ENCODE results near the gene TMEM185A. TPM values are rescaled to one million over a fixed set of nuclear protein-coding genes. Genes with fewer than 3 reads are reported as not detected.
"Not testable (repeated sequence)": the region's sequence is repeated elsewhere in the genome, so short reads cannot be mapped to it uniquely, and the experiment has no call there.

The TMEM185A gene
- polyA plus RNA-seq, 1 experiment: 20.6 TPM

GRCh38 chrX:149618871-149619270 lies 12.7 kb downstream of the TMEM185A start:
- Histone ChIP-seq H3K27me3 (ENCODE audit: control insufficient read depth, insufficient read depth, low read length) (no peaks in the 10 kb centered on the region), H3K36me3 (ENCODE audit: control insufficient read depth, insufficient read depth, low read length) (no peaks in the 10 kb centered on the region), H3K4me3 (ENCODE audit: low read depth, low read length) (no peak overlapping the region)
- ChIA-PET POLR2A (no interaction called here), CTCF (no interaction called here)
- no peak for TF ChIP-seq CTCF (IDR thresholded peaks at IDR 0.05; ENCODE audit: insufficient read depth, low read depth, low read length)
- DNase-seq (ENCODE audit: low read depth): no peak

GRCh38 chrX:149611623-149612175 lies 19.9 kb downstream of the TMEM185A start:
- H3K27me3 ChIP-seq (ENCODE audit: control insufficient read depth, insufficient read depth, low read length): no peaks in the 10 kb centered on the region
- ChIA-PET POLR2A (no interaction called here), CTCF (no interaction called here)
- no peak overlapping the region for H3K4me3 ChIP-seq (ENCODE audit: low read depth, low read length)
- no peak for TF ChIP-seq CTCF (IDR thresholded peaks at IDR 0.05; ENCODE audit: insufficient read depth, low read depth, low read length)
- no peak for DNase-seq (ENCODE audit: low read depth)
- no peaks in the 10 kb centered on the region; the same call in 1 of the 2 replicates for H3K36me3 ChIP-seq (ENCODE audit: control insufficient read depth, insufficient read depth, low read length)

GRCh38 chrX:149610511-149610910 lies 21.1 kb downstream of the TMEM185A start:
- no peak overlapping the region for H3K4me3 ChIP-seq (ENCODE audit: low read depth, low read length)
- H3K27me3 ChIP-seq (ENCODE audit: control insufficient read depth, insufficient read depth, low read length): no peaks in the 10 kb centered on the region
- CTCF ChIA-PET: no interaction called here
- no peak for DNase-seq (ENCODE audit: low read depth)
- POLR2A ChIA-PET: no interaction called here
- TF ChIP-seq CTCF (IDR thresholded peaks at IDR 0.05; ENCODE audit: insufficient read depth, low read depth, low read length): no peak
- H3K36me3 ChIP-seq (ENCODE audit: control insufficient read depth, insufficient read depth, low read length): no peaks in the 10 kb centered on the region; the same call in 1 of the 2 replicates

DNA sequence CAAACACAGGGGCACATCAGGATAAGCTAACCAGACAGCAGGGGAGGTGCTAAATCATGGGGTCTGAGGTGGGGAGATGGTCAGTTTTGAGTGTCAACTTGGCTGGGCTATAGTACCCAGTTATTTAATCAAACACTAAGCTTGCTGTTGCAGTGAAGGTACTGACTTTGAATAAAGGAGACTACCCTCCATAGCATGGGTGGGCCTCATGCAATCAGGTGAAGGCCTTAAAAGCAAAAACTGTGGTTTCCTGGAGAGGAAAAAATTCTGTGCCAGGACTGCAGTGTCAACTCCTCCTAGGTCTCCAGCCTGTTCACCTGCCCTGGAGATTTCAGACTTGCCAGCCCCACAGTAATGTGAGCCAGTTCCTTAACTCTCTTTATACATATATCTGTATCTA lies 23.9 kb downstream of the TMEM185A start:
- TF ChIP-seq CTCF (IDR thresholded peaks at IDR 0.05; ENCODE audit: insufficient read depth, low read depth, low read length): no peak
- ChIA-PET POLR2A (no interaction called here), CTCF (no interaction called here)
- no peaks in the 10 kb centered on the region; the same call in 1 of the 2 replicates for H3K36me3 ChIP-seq (ENCODE audit: control insufficient read depth, insufficient read depth, low read length)
- no peaks in the 10 kb centered on the region for H3K27me3 ChIP-seq (ENCODE audit: control insufficient read depth, insufficient read depth, low read length)
- DNase-seq (ENCODE audit: low read depth): no peak
- H3K4me3 ChIP-seq (ENCODE audit: low read depth, low read length): no peak overlapping the region

DNA sequence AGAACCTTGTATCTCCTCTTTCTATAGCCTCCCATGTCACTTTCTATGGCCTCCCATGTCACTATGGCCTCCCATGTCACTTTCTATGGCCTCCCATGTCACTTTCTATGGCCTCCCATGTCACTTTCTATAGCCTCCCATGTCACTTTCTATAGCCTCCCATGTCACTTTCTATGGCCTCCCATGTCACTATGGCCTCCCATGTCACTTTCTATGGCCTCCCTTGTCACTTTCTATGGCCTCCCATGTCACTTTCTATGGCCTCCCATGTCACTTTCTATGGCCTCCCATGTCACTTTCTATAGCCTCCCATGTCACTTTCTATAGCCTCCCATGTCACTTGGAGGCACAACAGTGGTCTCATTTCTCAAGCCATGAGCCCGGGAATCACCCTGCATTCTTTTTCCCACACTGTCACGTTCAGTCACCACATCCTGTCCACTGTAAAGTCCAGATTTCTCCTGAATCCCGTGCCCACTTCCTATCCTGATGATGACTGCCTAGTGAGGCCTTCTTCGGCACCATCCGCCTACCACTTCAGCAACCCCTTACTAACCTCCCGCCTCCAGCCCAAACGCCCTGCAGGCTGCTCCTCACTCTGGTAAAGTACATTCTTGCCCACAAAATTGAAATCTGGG lies 26.2 kb downstream of the TMEM185A start:
- H3K36me3 ChIP-seq (ENCODE audit: control insufficient read depth, insufficient read depth, low read length); POLR2A ChIA-PET; CTCF ChIA-PET; H3K4me3 ChIP-seq (ENCODE audit: low read depth, low read length); H3K27me3 ChIP-seq (ENCODE audit: control insufficient read depth, insufficient read depth, low read length); DNase-seq (ENCODE audit: low read depth): not testable (repeated sequence)

GRCh38 chrX:149598603-149599002 lies 33.0 kb downstream of the TMEM185A start:
- DNase-seq (ENCODE audit: low read depth); POLR2A ChIA-PET; CTCF ChIA-PET; H3K27me3 ChIP-seq (ENCODE audit: control insufficient read depth, insufficient read depth, low read length); H3K4me3 ChIP-seq (ENCODE audit: low read depth, low read length); H3K36me3 ChIP-seq (ENCODE audit: control insufficient read depth, insufficient read depth, low read length): not testable (repeated sequence)

- DNase-seq (ENCODE audit: low read depth); POLR2A ChIA-PET; CTCF ChIA-PET; H3K36me3 ChIP-seq (ENCODE audit: control insufficient read depth, insufficient read depth, low read length); H3K27me3 ChIP-seq (ENCODE audit: control insufficient read depth, insufficient read depth, low read length); H3K4me3 ChIP-seq (ENCODE audit: low read depth, low read length): not testable (repeated sequence)
Measured at GRCh38 chrX:149595943-149596342, 35.6 kb downstream of the TMEM185A start.

DNA sequence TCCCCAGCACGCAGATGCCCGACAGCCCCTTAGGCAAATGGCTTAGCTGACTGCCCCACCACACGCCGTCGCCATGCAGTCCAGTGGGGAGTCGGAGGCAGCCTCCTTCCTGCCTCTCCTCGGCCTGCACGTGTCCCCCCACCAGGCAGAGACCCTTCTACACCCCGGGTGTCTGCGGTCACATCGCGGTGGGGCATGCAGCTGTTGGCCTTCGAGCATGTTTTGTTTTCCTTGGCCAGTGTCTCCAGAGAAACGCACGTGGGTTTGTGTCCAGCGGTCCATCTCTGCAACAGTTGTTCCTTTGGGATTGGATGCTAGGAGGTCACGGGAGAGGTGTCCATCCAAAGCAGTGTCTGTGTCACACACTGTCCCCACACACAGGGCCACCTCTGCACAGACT lies 36.4 kb downstream of the TMEM185A start, which contains the start of gene HSFX2:
TSS of gene HSFX2 (minus strand) at position 101 of the 400 bp plus-strand sequence. CDS start 614 bp downstream, outside the sequence.
- H3K27me3 ChIP-seq (ENCODE audit: control insufficient read depth, insufficient read depth, low read length); H3K4me3 ChIP-seq (ENCODE audit: low read depth, low read length); DNase-seq (ENCODE audit: low read depth); CTCF ChIA-PET; POLR2A ChIA-PET; H3K36me3 ChIP-seq (ENCODE audit: control insufficient read depth, insufficient read depth, low read length): not testable (repeated sequence)

GRCh38 chrX:149590993-149591392 lies 40.6 kb downstream of the TMEM185A start:
- H3K27me3 ChIP-seq (ENCODE audit: control insufficient read depth, insufficient read depth, low read length); H3K36me3 ChIP-seq (ENCODE audit: control insufficient read depth, insufficient read depth, low read length); CTCF ChIA-PET; H3K4me3 ChIP-seq (ENCODE audit: low read depth, low read length); DNase-seq (ENCODE audit: low read depth); POLR2A ChIA-PET: not testable (repeated sequence)
